SJCRH30 (cell line): ENCODE data around the gene NPR3. TPM values are rescaled to one million over a fixed set of nuclear protein-coding genes. Genes with fewer than 3 reads are reported as not detected.
"Not testable (repeated sequence)": the region's sequence is repeated elsewhere in the genome, so short reads cannot be mapped to it uniquely, and the experiment has no call there.

Experiments used
- DNase-seq, 2 experiments: peaks; one replicate each; pipeline ENCODE4 v3.0.0-alpha.2; 2015 to 2020
- H3K27ac ChIP-seq: fragments of 250-450 bp; sonication (Bioruptor Pico); 2 replicates; pipeline ENCODE4 v1.5.1; 2020; ENCODE audit warnings: mild to moderate bottlenecking, moderate library complexity
- H3K27me3 ChIP-seq: fragments of 250-450 bp; sonication (Bioruptor Pico); 2 replicates; pipeline ENCODE4 v1.5.1; 2020; ENCODE audit warnings: mild to moderate bottlenecking, moderate library complexity
- H3K36me3 ChIP-seq: fragments of 250-450 bp; sonication (Bioruptor Pico); 2 replicates; pipeline ENCODE4 v1.5.1; 2020; ENCODE audit warnings: mild to moderate bottlenecking, moderate library complexity
- H3K4me1 ChIP-seq: fragments of 250-450 bp; sonication (Bioruptor Pico); 2 replicates; pipeline ENCODE4 v1.5.1; 2020; ENCODE audit warnings: mild to moderate bottlenecking, moderate library complexity
- H3K4me3 ChIP-seq: fragments of 250-450 bp; sonication (Bioruptor Pico); 2 replicates; pipeline ENCODE4 v1.5.1; 2020; ENCODE audit warnings: mild to moderate bottlenecking, moderate library complexity
- H3K9me3 ChIP-seq: fragments of 250-450 bp; sonication (Bioruptor Pico); replicated peaks from 2 replicates; pipeline ENCODE4 v1.5.1; 2020; ENCODE audit warnings: mild to moderate bottlenecking, moderate library complexity
- total RNA-seq: library from RNA; depleted of rRNA; stranded (reverse); fragments of >200 nt; shearing (Covaris generic); gene quantifications from 2 replicates; pipeline ENCODE4 v1.2.3, GENCODE V29; 2014

Gene NPR3
- total RNA-seq, 1 experiment from 2014 or later: 0.24 TPM

GRCh38 chr5:32790411-32790951 is 79.4 kb downstream of the NPR3 start:
- peak in 1 of 2 experiments; percentile 24 for DNase-seq
- H3K27ac ChIP-seq: peak overlapping the region; percentile 10; the same call in 1 of the 2 replicates
- 0 out of 2 replicates have a peak, but pooled peaks cover 3% of the 10 kb centered on the region for H3K9me3 ChIP-seq
- no peaks in the 10 kb centered on the region for H3K36me3 ChIP-seq
- H3K4me3 ChIP-seq: no peak overlapping the region
- H3K27me3 ChIP-seq: no peaks in the 10 kb centered on the region
- peaks cover 38% of the 10 kb centered on the region for H3K4me1 ChIP-seq

GRCh38 chr5:32791536-32792243 is 80.6 kb downstream of the NPR3 start:
- 0 out of 2 replicates have a peak, but pooled peaks cover 3% of the 10 kb centered on the region for H3K9me3 ChIP-seq

GRCh38 chr5:32794086-32794485 is 83.0 kb downstream of the NPR3 start:
- no peaks in the 10 kb centered on the region for H3K27me3 ChIP-seq
- peaks cover 18% of the 10 kb centered on the region; the same call in 1 of the 2 replicates for H3K4me1 ChIP-seq
- 0 out of 2 replicates have a peak, but pooled peaks cover 3% of the 10 kb centered on the region for H3K9me3 ChIP-seq
- no peak for DNase-seq
- no peaks in the 10 kb centered on the region for H3K36me3 ChIP-seq
- no peak overlapping the region for H3K27ac ChIP-seq
- H3K4me3 ChIP-seq: no peak overlapping the region

More at GRCh38 chr5:32791536-32792243, 80.6 kb downstream of the NPR3 start:
- H3K4me3 ChIP-seq: no peak overlapping the region
- H3K27ac ChIP-seq: no peak overlapping the region; the same call in 1 of the 2 replicates
- H3K4me1 ChIP-seq: peaks cover 32% of the 10 kb centered on the region
- DNase-seq: no peak
- H3K36me3 ChIP-seq: no peaks in the 10 kb centered on the region
- H3K27me3 ChIP-seq: no peaks in the 10 kb centered on the region

GRCh38 chr5:32802764-32803163 is 91.6 kb downstream of the NPR3 start:
- no peak for DNase-seq
- H3K27ac ChIP-seq: no peak overlapping the region
- no peak overlapping the region for H3K4me3 ChIP-seq
- peaks cover 8% of the 10 kb centered on the region for H3K4me1 ChIP-seq
- no peaks in the 10 kb centered on the region for H3K36me3 ChIP-seq
- no peaks in the 10 kb centered on the region for H3K27me3 ChIP-seq
- peaks cover 4% of the 10 kb centered on the region for H3K9me3 ChIP-seq

- Histone ChIP-seq H3K4me1 (peaks cover 8% of the 10 kb centered on the region), H3K36me3 (no peaks in the 10 kb centered on the region), H3K9me3 (peaks cover 4% of the 10 kb centered on the region), H3K4me3 (no peak overlapping the region), H3K27me3 (no peaks in the 10 kb centered on the region), H3K27ac (no peak overlapping the region)
- DNase-seq: no peak
Measured at GRCh38 chr5:32803656-32804055, 92.5 kb downstream of the NPR3 start.

GRCh38 chr5:32805462-32805861 is 94.3 kb downstream of the NPR3 start:
- DNase-seq, H3K9me3 ChIP-seq, H3K27me3 ChIP-seq, H3K4me3 ChIP-seq, H3K36me3 ChIP-seq, H3K27ac ChIP-seq: not testable (repeated sequence)
- H3K4me1 ChIP-seq: peaks cover 15% of the 10 kb centered on the region

GRCh38 chr5:32805971-32806638 is 95.0 kb downstream of the NPR3 start:
- H3K27me3 ChIP-seq: no peaks in the 10 kb centered on the region
- no peaks in the 10 kb centered on the region for H3K36me3 ChIP-seq
- DNase-seq: peak; percentile 20 to 54
- no peak overlapping the region for H3K4me3 ChIP-seq
- peaks cover 4% of the 10 kb centered on the region for H3K9me3 ChIP-seq
- peaks cover 21% of the 10 kb centered on the region for H3K4me1 ChIP-seq
- H3K27ac ChIP-seq: peak overlapping the region; percentile 28; the same call in 1 of the 2 replicates

GRCh38 chr5:32808783-32809182 is 97.7 kb downstream of the NPR3 start:
- Histone ChIP-seq H3K27ac (no peak overlapping the region), H3K27me3 (no peaks in the 10 kb centered on the region), H3K4me3 (no peak overlapping the region), H3K9me3 (no peaks in the 10 kb centered on the region; the same call in 1 of the 2 replicates), H3K4me1 (peaks cover 28% of the 10 kb centered on the region), H3K36me3 (no peaks in the 10 kb centered on the region)
- DNase-seq: no peak

GRCh38 chr5:32810804-32811203 is 99.7 kb downstream of the NPR3 start:
- Histone ChIP-seq H3K36me3 (no peaks in the 10 kb centered on the region), H3K4me1 (peaks cover 26% of the 10 kb centered on the region), H3K4me3 (no peak overlapping the region), H3K9me3 (no peaks in the 10 kb centered on the region; the same call in 1 of the 2 replicates), H3K27ac (peak overlapping the region; percentile 29; the same call in 1 of the 2 replicates), H3K27me3 (no peaks in the 10 kb centered on the region)
- peak; percentile 51 to 69 for DNase-seq

GRCh38 chr5:32812399-32812798 is 101.3 kb downstream of the NPR3 start:
- DNase-seq: no peak
- Histone ChIP-seq H3K27me3 (no peaks in the 10 kb centered on the region), H3K4me1 (peaks cover 20% of the 10 kb centered on the region; the same call in 1 of the 2 replicates), H3K36me3 (no peaks in the 10 kb centered on the region), H3K27ac (no peak overlapping the region), H3K4me3 (no peak overlapping the region), H3K9me3 (no peaks in the 10 kb centered on the region; the same call in 1 of the 2 replicates)

- Histone ChIP-seq H3K4me1 (peaks cover 20% of the 10 kb centered on the region; the same call in 1 of the 2 replicates), H3K27ac (no peak overlapping the region), H3K36me3 (no peaks in the 10 kb centered on the region), H3K27me3 (no peaks in the 10 kb centered on the region), H3K9me3 (peaks cover 2% of the 10 kb centered on the region; the same call in 1 of the 2 replicates), H3K4me3 (no peak overlapping the region)
- DNase-seq: no peak
Measured at GRCh38 chr5:32814141-32814540, 103.0 kb downstream of the NPR3 start.

GRCh38 chr5:32814620-32815019 is 103.5 kb downstream of the NPR3 start:
- DNase-seq: no peak
- no peak overlapping the region for H3K4me3 ChIP-seq
- H3K27ac ChIP-seq: no peak overlapping the region
- H3K4me1 ChIP-seq: peaks cover 19% of the 10 kb centered on the region; the same call in 1 of the 2 replicates
- H3K36me3 ChIP-seq: no peaks in the 10 kb centered on the region
- peaks cover 2% of the 10 kb centered on the region; the same call in 1 of the 2 replicates for H3K9me3 ChIP-seq
- H3K27me3 ChIP-seq: no peaks in the 10 kb centered on the region

GRCh38 chr5:32827981-32828380 is 116.9 kb downstream of the NPR3 start:
- DNase-seq: peak; percentile 10 to 13
- Histone ChIP-seq H3K4me3 (no peak overlapping the region), H3K4me1 (peaks cover 3% of the 10 kb centered on the region; the same call in 1 of the 2 replicates), H3K27ac (no peak overlapping the region), H3K9me3 (0 out of 2 replicates have a peak, but pooled peaks cover 2% of the 10 kb centered on the region), H3K36me3 (no peaks in the 10 kb centered on the region), H3K27me3 (no peaks in the 10 kb centered on the region)

GRCh38 chr5:32828492-32828891 is 117.4 kb downstream of the NPR3 start:
- H3K4me3 ChIP-seq: no peak overlapping the region
- H3K4me1 ChIP-seq: peaks cover 3% of the 10 kb centered on the region; the same call in 1 of the 2 replicates
- 0 out of 2 replicates have a peak, but pooled peaks cover 2% of the 10 kb centered on the region for H3K9me3 ChIP-seq
- no peaks in the 10 kb centered on the region for H3K27me3 ChIP-seq
- no peak for DNase-seq
- H3K27ac ChIP-seq: no peak overlapping the region
- no peaks in the 10 kb centered on the region for H3K36me3 ChIP-seq

- Histone ChIP-seq H3K4me1 (peaks cover 3% of the 10 kb centered on the region; the same call in 1 of the 2 replicates), H3K9me3 (0 out of 2 replicates have a peak, but pooled peaks cover 2% of the 10 kb centered on the region), H3K27ac (no peak overlapping the region), H3K27me3 (no peaks in the 10 kb centered on the region), H3K36me3 (no peaks in the 10 kb centered on the region), H3K4me3 (no peak overlapping the region)
- DNase-seq: no peak
Measured at GRCh38 chr5:32831624-32832023, 120.5 kb downstream of the NPR3 start.
